Renal cortical epithelial cell (primary cell): ENCODE data around the gene RANBP10. TPM values are rescaled to one million over a fixed set of nuclear protein-coding genes. Genes with fewer than 3 reads are reported as not detected.

Source experiments
- DNase-seq: peaks from one replicate; pipeline ENCODE4 v3.0.0-alpha.2; 2011; ENCODE audit warnings: low read depth
- total RNA-seq: library from RNA; depleted of rRNA; stranded (reverse); fragments of >200 nt; gene quantifications from 2 replicates; pipeline ENCODE4 v1.2.3, GENCODE V29; 2014

The RANBP10 gene
- total RNA-seq, 1 donor from 2014 or later: 11.0 TPM

- DNase-seq: no peak
These were observed 57.5 kb downstream of the RANBP10 start for GRCh38 chr16:67748834-67749233.

- DNase-seq: no peak
These were observed 59.5 kb downstream of the RANBP10 start for GRCh38 chr16:67746846-67747245.

GRCh38 chr16:67741118-67741517 is 65.2 kb downstream of the RANBP10 start:
- no peak for DNase-seq

- no peak for DNase-seq
These were observed 66.0 kb downstream of the RANBP10 start for GRCh38 chr16:67740391-67740790.

GRCh38 chr16:67736858-67737257 is 69.5 kb downstream of the RANBP10 start:
- DNase-seq: no peak

GRCh38 chr16:67734731-67735201 is 71.6 kb downstream of the RANBP10 start:
- DNase-seq: no peak

GRCh38 chr16:67733734-67734470 is 72.5 kb downstream of the RANBP10 start:
- no peak for DNase-seq

- DNase-seq: no peak
These were observed 74.6 kb downstream of the RANBP10 start for GRCh38 chr16:67731753-67732095.

GRCh38 chr16:67731071-67731752 is 75.1 kb downstream of the RANBP10 start:
- no peak for DNase-seq

GRCh38 chr16:67730326-67730725 is 76.0 kb downstream of the RANBP10 start:
- no peak for DNase-seq

- no peak for DNase-seq
These were observed 76.6 kb downstream of the RANBP10 start for GRCh38 chr16:67729636-67730248.

GRCh38 chr16:67727521-67728485 is 78.6 kb downstream of the RANBP10 start:
- DNase-seq: no peak

- DNase-seq: no peak
These were observed 80.0 kb downstream of the RANBP10 start for GRCh38 chr16:67726106-67727034.

GRCh38 chr16:67723911-67724305 is 82.5 kb downstream of the RANBP10 start:
- DNase-seq: no peak

GRCh38 chr16:67723151-67723910 is 83.0 kb downstream of the RANBP10 start:
- peak; percentile 84 for DNase-seq

- DNase-seq: no peak
These were observed 86.1 kb downstream of the RANBP10 start for GRCh38 chr16:67720236-67720635.

GRCh38 chr16:67719778-67720144 is 86.6 kb downstream of the RANBP10 start:
- DNase-seq: peak; percentile 55

GRCh38 chr16:67719048-67719777 is 87.1 kb downstream of the RANBP10 start, which contains the start of gene GFOD2:
Gene GFOD2 (minus strand): TSS chr16:67719316. CDS start chr16:67685715, 33,601 bp downstream.
- peak; percentile 82 for DNase-seq

GRCh38 chr16:67718668-67719047 is 87.7 kb downstream of the RANBP10 start:
- no peak for DNase-seq
